Measurements from ENCODE around the gene FOXO3. TPM values are rescaled to one million over a fixed set of nuclear protein-coding genes. Genes with fewer than 3 reads are reported as not detected.

Gene FOXO3
- total RNA-seq, 4 donors from 2014 or later = 29.9 to 66.1 (median 59.1) TPM

- DNase-seq = no peak
- H3K4me1 ChIP-seq = peaks cover 51 to 90% (median 77%) of the 10 kb centered on the region in 4 donors
- peak overlapping the region; percentile 75 to 83 (median 79) for H3K27ac ChIP-seq
- no peaks in the 10 kb centered on the region for H3K9me3 ChIP-seq
- H3K4me3 ChIP-seq = no peak overlapping the region
- intact Hi-C loops (cut with DNase I; ENCODE audit: low total_unique reads) (no loop called here), in situ Hi-C loops (cut with MboI; ENCODE audit: low pct_ligation_motif_present in 1 of 4, low pct_unique_long_range_greater_than_20kb in 1 of 4, low sequenced_read_pairs in 3 of 4) (no loop called here)
- H3K36me3 ChIP-seq = no peaks in the 10 kb centered on the region
- WGBS, 2 donors (ENCODE audit: low coverage in 1 of 2) = 69 to 74% methylated on average over 2 to 3 of the region's 3 CpGs
- H3K27me3 ChIP-seq = no peaks in the 10 kb centered on the region
- TF ChIP-seq POLR2A (IDR thresholded peaks at IDR 0.05) (no peak), EP300 (IDR thresholded peaks at IDR 0.05; ENCODE audit: low read depth) (no peak), POLR2AphosphoS5 (IDR thresholded peaks at IDR 0.05) (no peak)
- TF ChIP-seq, protein P1, sequence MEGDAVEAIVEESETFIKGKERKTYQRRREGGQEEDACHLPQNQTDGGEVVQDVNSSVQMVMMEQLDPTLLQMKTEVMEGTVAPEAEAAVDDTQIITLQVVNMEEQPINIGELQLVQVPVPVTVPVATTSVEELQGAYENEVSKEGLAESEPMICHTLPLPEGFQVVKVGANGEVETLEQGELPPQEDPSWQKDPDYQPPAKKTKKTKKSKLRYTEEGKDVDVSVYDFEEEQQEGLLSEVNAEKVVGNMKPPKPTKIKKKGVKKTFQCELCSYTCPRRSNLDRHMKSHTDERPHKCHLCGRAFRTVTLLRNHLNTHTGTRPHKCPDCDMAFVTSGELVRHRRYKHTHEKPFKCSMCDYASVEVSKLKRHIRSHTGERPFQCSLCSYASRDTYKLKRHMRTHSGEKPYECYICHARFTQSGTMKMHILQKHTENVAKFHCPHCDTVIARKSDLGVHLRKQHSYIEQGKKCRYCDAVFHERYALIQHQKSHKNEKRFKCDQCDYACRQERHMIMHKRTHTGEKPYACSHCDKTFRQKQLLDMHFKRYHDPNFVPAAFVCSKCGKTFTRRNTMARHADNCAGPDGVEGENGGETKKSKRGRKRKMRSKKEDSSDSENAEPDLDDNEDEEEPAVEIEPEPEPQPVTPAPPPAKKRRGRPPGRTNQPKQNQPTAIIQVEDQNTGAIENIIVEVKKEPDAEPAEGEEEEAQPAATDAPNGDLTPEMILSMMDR (IDR thresholded peaks at IDR 0.05) = no peak
Measured at GRCh38 chr6:108582618-108583017, 21.9 kb downstream of the FOXO3 start.

DNA sequence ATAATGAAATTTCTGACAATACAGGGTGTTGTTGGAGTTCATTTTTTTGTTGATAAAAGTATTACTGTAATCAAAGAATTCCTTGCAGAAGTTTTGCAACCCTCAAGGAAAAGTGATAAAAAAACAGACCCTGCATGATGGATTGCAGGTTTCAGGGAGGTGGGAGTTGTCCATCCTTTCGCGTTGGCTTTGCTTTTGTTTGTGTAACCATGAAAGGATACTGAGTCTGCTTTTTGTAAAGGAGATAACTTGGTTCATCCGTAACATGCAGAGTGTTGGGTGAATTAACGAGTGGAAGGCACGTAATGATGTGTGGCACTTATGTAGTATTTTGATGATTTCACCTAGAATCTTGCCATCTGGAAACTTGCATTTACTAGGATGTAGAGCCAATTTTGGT, 23.6 kb downstream of the FOXO3 start:
- WGBS, 2 donors (ENCODE audit: low coverage in 1 of 2) = 65 to 87% methylated on average over 3 to 5 of the region's 5 CpGs
- Histone ChIP-seq H3K27ac (peak overlapping the region; percentile 75 to 83 (median 79)), H3K9me3 (no peaks in the 10 kb centered on the region), H3K4me3 (no peak overlapping the region), H3K36me3 (no peaks in the 10 kb centered on the region), H3K4me1 (peaks cover 54 to 95% (median 84%) of the 10 kb centered on the region in 4 donors), H3K27me3 (no peaks in the 10 kb centered on the region)
- intact Hi-C loops (cut with DNase I; ENCODE audit: low total_unique reads) (no loop called here), in situ Hi-C loops (cut with MboI; ENCODE audit: low pct_ligation_motif_present in 1 of 4, low pct_unique_long_range_greater_than_20kb in 1 of 4, low sequenced_read_pairs in 3 of 4) (no loop called here)
- peak in 2 of 3 donors; percentile 37 to 63 for TF ChIP-seq POLR2AphosphoS5 (IDR thresholded peaks at IDR 0.05)
- TF ChIP-seq, protein P1 (IDR thresholded peaks at IDR 0.05) = no peak
- TF ChIP-seq EP300 (IDR thresholded peaks at IDR 0.05; ENCODE audit: low read depth) = no peak
- no peak for TF ChIP-seq POLR2A (IDR thresholded peaks at IDR 0.05)
- DNase-seq = no peak

- no peaks in the 10 kb centered on the region for H3K27me3 ChIP-seq
- in situ Hi-C loops (cut with MboI; ENCODE audit: low pct_ligation_motif_present in 1 of 4, low pct_unique_long_range_greater_than_20kb in 1 of 4, low sequenced_read_pairs in 3 of 4) = no loop called here
- H3K27ac ChIP-seq = peak overlapping the region; percentile 86 to 91 (median 89)
- TF ChIP-seq EP300 (IDR thresholded peaks at IDR 0.05; ENCODE audit: low read depth) = no peak
- TF ChIP-seq, protein P1 (IDR thresholded peaks at IDR 0.05) = no peak
- no peak for TF ChIP-seq POLR2A (IDR thresholded peaks at IDR 0.05)
- no peak for TF ChIP-seq POLR2AphosphoS5 (IDR thresholded peaks at IDR 0.05)
- no peak overlapping the region for H3K4me3 ChIP-seq
- no peak for DNase-seq
- H3K9me3 ChIP-seq = no peaks in the 10 kb centered on the region
- no peaks in the 10 kb centered on the region for H3K36me3 ChIP-seq
- intact Hi-C loops (cut with DNase I; ENCODE audit: low total_unique reads) = no loop called here
- peaks cover 59 to 95% (median 89%) of the 10 kb centered on the region in 4 donors for H3K4me1 ChIP-seq
- 86 to 89% methylated on average over 1 to 2 of the region's 2 CpGs for WGBS, 2 donors (ENCODE audit: low coverage in 1 of 2)
Measured at GRCh38 chr6:108585359-108585758, 24.6 kb downstream of the FOXO3 start.

DNA sequence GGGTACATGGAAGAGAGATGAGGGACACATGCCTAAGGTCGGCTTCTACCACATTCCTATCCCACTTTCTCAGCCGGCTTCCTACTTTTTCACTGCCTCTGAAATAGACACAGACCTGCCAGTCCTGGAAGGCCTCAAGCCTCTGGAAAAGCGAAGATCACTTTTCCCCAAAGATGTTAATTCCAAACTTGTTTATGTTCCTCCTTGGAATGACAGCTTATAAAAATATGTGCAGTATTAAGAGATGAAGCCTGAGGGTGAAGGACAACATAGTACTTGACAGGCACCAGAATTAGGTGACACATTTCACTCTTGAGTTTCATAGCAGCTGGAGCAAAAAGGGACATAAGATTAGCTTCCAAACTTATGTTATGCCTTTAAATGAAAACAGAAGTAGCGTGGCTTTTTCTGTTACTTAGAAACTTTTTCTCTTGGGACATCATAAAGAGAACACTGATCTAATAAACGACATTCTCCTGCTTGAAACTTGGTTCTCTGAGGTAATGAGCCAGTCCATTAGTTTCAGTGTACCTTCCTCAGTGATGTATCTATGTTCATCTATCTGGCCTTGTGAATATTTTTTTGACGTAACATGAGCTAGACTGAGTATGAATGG, 25.3 kb downstream of the FOXO3 start:
- Histone ChIP-seq H3K27ac (peak overlapping the region; percentile 86 to 91 (median 89)), H3K4me1 (peaks cover 64 to 95% (median 89%) of the 10 kb centered on the region in 4 donors), H3K36me3 (no peaks in the 10 kb centered on the region), H3K9me3 (no peaks in the 10 kb centered on the region), H3K4me3 (no peak overlapping the region), H3K27me3 (no peaks in the 10 kb centered on the region)
- TF ChIP-seq POLR2A (IDR thresholded peaks at IDR 0.05) (no peak), EP300 (IDR thresholded peaks at IDR 0.05; ENCODE audit: low read depth) (no peak), POLR2AphosphoS5 (IDR thresholded peaks at IDR 0.05) (no peak)
- TF ChIP-seq, protein P1 (IDR thresholded peaks at IDR 0.05) = no peak
- no peak for DNase-seq
- in situ Hi-C loops (cut with MboI; ENCODE audit: low pct_ligation_motif_present in 1 of 4, low pct_unique_long_range_greater_than_20kb in 1 of 4, low sequenced_read_pairs in 3 of 4) (no loop called here), intact Hi-C loops (cut with DNase I; ENCODE audit: low total_unique reads) (no loop called here)
- 70 to 79% methylated on average over 3 to 6 of the region's 6 CpGs for WGBS, 2 donors (ENCODE audit: low coverage in 1 of 2)
